ENCODE results near the gene NHEJ1. TPM values are rescaled to one million over a fixed set of nuclear protein-coding genes. Genes with fewer than 3 reads are reported as not detected.

The NHEJ1 gene
- total RNA-seq, 1 donor = 23.8 TPM

GRCh38 chr2:219030177-219030940 is 130.3 kb downstream of the NHEJ1 start:
- no peak for TF ChIP-seq CTCF (IDR thresholded peaks at IDR 0.05; ENCODE audit: insufficient read depth, low read length)
- H3K4me3 ChIP-seq (ENCODE audit: low read depth, low read length) = no peak overlapping the region
- DNase-seq (ENCODE audit: low read depth) = no peak

GRCh38 chr2:219029829-219030165 is 130.8 kb downstream of the NHEJ1 start:
- DNase-seq (ENCODE audit: low read depth) = peak; percentile 74
- no peak overlapping the region for H3K4me3 ChIP-seq (ENCODE audit: low read depth, low read length)
- peak; percentile 92 for TF ChIP-seq CTCF (IDR thresholded peaks at IDR 0.05; ENCODE audit: insufficient read depth, low read length)

GRCh38 chr2:219028996-219029828 is 131.4 kb downstream of the NHEJ1 start:
- DNase-seq (ENCODE audit: low read depth) = no peak
- H3K4me3 ChIP-seq (ENCODE audit: low read depth, low read length) = no peak overlapping the region
- no peak for TF ChIP-seq CTCF (IDR thresholded peaks at IDR 0.05; ENCODE audit: insufficient read depth, low read length)

GRCh38 chr2:219028141-219028540 is 132.5 kb downstream of the NHEJ1 start:
- no peak for TF ChIP-seq CTCF (IDR thresholded peaks at IDR 0.05; ENCODE audit: insufficient read depth, low read length)
- no peak for DNase-seq (ENCODE audit: low read depth)
- H3K4me3 ChIP-seq (ENCODE audit: low read depth, low read length) = no peak overlapping the region

GRCh38 chr2:219027511-219028055 is 133.0 kb downstream of the NHEJ1 start:
- H3K4me3 ChIP-seq (ENCODE audit: low read depth, low read length) = no peak overlapping the region
- no peak for DNase-seq (ENCODE audit: low read depth)
- TF ChIP-seq CTCF (IDR thresholded peaks at IDR 0.05; ENCODE audit: insufficient read depth, low read length) = no peak

GRCh38 chr2:219026946-219027345 is 133.7 kb downstream of the NHEJ1 start:
- DNase-seq (ENCODE audit: low read depth) = no peak
- TF ChIP-seq CTCF (IDR thresholded peaks at IDR 0.05; ENCODE audit: insufficient read depth, low read length) = no peak
- H3K4me3 ChIP-seq (ENCODE audit: low read depth, low read length) = no peak overlapping the region
